Activated CD8-positive, alpha-beta memory T cell treated with anti-CD3 and anti-CD28 coated beads, Interleukin-2, amount 50 U/mL, for 48 hours (primary cell): ENCODE results near the gene TMEM37.

Experiments
- DNase-seq: peaks from one replicate; pipeline ENCODE4 v3.0.0-alpha.2; 2020

Gene TMEM37

DNA sequence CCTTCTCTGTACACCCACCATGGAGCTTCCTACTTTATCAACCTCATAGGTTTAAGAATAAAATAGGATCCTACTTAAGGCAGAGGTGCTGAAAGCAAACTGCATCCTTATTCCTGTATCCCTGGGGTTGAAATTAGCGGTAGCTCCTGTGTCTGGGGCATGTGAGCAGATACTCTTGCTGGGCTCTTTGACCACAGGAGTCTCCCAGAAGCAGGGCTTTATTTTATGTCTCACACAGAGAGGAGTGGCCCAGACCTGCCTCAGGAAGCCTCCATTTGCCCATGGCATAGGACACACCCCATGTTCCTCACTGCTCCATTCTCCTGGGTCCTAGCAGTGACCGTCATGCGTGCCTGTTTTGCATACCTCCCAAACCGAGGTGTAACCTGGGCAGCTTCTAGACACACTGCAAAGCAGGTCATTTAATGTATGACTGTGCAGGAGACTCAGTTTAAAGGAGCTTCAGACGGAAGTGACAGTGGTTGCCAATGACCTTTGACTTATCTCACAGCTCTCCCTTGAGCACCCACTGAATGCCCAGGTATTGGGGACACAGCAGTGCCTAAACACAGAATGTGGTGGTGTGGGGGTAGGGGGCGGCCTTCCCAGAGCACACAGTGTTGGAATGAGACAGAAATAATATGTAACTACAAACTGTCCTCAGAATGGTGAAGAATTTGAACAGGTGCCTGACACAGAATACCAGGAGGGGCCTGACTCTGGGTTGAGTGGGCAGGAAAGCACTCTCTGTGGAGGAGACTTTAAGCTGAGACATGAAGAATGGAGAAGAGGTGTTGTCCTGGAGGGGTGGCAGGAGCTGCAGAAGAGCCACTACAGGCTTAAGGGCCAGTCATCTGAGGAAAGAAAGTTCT is 3.7 kb downstream of the TMEM37 start:
- DNase-seq, result no peak

DNA sequence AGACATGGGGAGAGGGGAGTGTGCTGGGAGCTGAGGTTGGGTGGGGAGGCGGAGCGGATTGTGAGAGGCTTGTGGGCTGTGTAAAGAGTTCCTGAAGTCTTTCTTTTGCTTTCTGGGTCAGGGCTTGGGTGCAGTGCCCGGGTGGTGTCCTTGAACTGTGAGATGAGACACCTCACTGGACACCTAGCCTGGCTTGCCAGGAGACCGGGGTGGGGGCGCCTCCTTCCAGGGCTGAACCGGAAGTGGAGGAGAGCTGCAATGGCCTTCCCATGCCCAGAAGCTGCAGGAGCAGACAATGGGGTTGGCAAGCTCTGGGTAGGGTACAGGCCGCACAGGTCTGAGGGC is 4.3 kb downstream of the TMEM37 start:
- DNase-seq, result no peak

DNA sequence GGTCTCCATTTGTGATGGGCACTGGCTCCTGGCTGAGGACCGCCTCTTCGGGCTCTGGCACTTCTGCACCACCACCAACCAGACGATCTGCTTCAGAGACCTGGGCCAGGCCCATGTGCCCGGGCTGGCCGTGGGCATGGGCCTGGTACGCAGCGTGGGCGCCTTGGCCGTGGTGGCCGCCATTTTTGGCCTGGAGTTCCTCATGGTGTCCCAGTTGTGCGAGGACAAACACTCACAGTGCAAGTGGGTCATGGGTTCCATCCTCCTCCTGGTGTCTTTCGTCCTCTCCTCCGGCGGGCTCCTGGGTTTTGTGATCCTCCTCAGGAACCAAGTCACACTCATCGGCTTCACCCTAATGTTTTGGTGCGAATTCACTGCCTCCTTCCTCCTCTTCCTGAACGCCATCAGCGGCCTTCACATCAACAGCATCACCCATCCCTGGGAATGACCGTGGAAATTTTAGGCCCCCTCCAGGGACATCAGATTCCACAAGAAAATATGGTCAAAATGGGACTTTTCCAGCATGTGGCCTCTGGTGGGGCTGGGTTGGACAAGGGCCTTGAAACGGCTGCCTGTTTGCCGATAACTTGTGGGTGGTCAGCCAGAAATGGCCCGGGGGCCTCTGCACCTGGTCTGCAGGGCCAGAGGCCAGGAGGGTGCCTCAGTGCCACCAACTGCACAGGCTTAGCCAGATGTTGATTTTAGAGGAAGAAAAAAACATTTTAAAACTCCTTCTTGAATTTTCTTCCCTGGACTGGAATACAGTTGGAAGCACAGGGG is 5.5 kb downstream of the TMEM37 start:
- no peak for DNase-seq

- DNase-seq, result no peak
These were observed 6.5 kb downstream of the TMEM37 start for GRCh38 chr2:119438128-119438656.

DNA sequence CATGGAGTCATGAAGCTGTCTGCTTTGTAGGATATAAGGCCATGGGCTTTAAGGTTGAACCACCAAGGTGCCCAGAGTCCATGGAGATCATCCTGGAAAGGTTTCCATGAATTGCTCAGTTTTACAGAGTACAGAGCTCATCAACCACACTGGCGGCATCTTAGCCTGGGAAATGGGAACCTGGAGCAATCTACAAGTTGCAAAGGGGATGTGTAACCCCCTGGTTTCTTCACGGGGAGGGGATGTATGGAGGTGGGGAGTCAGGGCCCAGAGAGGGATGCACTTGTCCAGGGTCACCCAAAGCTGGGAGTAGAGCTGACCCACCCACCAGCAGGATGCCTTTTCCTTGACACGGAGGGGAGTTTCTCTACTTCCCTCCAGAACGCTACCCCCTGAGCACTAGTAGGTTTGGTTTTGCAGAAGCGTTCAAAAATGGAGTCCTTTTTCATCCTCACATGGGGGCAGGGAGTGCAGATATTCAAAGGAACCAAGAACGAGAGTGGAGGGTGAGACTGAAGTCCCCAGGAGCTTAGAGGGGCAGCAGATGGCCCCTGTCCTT is 7.2 kb downstream of the TMEM37 start:
- DNase-seq, result no peak

DNA sequence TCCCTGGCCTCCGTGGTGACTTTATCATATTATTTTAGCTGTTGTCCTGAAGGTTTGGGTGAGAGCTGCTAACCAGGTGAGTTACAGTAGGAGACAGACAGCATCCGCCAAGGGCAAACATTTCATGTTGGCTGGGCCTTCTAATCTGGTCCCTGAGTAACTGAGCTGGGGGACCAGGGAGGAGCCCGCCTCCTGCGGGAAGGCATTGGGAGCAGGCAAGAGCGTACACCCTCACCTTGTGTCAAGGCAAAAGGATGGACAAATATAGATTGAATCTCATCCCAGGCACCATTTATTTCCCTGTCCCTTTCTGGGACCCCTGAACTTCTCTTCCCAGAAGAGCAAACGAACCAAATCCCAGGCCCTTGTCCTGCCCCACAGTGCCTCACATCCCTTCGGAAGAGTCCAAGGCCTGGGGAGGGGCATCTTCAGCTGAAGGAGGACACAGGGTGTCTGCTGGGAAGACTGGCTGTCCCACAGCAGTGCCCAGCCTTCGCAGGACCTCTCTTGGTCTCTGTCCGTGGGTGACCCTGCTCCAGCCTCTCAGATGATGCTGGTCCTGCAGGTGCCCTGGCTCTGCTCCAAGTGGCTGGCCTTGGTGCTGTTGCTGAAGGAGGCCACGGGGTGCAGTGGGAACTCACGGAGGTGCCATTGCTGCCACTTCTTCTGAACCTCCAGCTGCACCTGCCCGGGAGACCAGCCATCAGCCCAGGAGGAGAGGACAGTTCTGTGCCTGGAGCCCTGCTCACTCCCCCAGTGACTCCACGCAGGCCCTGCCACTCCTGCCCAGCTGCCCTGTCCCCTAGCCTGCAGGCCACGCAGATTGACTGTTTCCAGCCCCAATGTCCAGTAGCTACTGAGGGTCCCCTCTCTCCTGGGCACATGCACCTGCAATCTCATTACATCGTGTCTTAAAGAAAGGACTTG is 8.2 kb downstream of the TMEM37 start:
- DNase-seq, result no peak

DNA sequence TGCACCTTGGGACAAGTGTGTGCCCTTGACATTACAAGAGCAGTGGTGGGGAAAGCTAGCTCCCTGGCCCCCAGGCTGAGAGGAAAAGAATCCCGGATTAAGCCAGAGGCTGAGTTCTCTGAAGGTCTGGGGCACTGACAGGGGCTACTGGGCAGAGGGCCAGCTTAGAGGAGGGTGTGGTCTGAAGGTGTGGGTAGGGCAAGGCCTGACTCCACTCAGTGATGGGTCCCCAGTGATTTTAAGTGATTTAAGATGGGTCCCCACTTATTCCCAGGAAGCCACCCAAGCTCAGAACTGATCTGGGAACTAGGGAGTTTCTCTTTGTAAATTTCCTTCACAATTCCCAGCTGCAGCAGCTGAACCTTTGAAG is 8.8 kb downstream of the TMEM37 start:
- DNase-seq, result no peak

DNA sequence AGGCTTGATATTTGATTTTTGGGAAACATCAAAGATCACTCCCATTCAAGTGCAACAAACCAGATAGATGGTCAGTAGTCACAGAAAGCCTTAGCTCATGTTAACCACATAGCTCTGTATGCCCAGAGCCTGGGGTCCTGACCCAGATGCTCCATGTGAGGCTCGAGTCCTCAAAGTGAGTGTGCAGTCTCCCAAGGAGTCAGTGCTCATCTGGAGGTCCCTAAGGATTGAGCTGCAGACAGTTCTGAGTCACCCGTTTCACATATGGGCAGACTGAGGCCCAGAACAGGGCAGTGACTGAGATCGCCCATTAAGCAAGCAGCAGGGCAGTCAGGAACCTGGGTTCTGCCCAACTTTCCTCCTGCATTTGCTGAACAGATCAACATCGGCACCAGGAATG is 9.2 kb downstream of the TMEM37 start:
- no peak for DNase-seq

GRCh38 chr2:119441376-119442225 is 9.9 kb downstream of the TMEM37 start:
- DNase-seq, result no peak

- DNase-seq, result no peak
These were observed 10.6 kb downstream of the TMEM37 start for GRCh38 chr2:119442226-119442619.

DNA sequence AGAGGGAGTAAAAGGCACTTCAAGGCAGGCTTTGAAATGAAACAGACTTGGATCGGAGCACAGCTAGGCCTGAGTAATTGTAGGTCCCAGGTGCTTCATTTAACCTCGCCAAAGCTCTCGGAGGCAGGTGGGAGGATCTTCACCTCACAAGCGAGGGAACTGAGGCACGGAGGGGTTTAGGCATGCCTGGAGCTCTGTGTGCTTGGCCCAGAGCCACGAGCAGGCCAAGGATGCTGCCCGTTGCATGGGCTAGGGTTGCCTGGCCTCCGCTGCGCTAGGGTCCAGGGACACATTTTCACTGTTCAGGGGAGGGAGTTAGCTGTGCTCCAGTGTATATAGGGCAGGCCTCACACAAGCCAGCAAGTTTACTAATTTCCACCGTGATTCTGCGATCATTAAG is 11.2 kb downstream of the TMEM37 start:
- no peak for DNase-seq

DNA sequence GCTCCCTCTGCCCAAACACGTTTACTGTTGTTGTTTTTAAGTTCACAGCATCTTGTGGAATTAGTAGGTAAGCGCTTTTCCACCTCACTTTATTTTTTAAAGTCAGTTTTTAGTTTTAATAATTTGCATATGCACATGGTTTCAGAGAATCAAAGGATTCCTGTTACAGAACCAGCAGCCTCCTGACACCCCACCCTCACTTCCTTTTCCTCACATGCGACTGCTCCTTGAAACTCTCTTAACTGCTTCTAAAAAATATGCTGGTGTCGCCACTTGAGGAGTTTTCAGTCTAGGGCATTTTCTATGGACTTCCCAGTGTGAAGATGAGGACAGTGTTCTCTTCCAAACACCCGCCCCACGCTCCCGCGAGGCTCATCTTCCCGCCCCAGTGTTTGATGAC is 14.4 kb downstream of the TMEM37 start:
- no peak for DNase-seq

DNA sequence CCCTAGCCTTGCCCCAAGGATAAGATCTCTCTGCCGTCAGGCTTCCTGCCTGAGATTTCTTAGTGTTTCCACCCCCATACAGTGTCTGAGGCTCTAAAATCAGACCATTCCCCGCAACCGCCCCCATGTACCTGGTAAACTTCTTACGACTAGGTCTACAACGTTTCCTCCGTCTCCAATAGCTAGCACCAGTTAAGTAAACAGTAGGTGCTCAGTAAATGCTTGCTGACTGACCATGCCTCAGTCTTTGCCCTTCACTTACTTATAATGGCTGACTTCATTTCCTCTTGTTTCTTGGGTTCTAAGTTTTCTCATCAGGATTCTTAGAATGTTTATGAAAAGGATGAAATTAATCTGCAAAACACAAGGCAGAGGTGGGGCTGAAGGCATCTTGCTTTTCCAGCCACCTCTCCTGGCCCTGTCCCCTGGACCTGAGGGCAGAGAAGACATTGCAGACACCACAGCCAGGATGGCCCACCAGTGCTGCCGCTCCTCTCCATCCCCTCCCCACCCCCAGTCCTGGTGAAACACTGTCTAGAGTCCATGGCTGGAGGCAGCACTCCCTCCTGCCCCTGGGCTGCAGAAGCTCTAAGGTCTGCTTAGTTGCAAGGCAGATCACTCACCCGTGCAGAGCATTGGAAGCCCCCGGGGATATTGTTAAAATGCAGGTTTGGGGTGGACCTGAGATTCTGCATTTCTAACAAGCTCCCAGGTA is 16.9 kb downstream of the TMEM37 start:
- no peak for DNase-seq

DNA sequence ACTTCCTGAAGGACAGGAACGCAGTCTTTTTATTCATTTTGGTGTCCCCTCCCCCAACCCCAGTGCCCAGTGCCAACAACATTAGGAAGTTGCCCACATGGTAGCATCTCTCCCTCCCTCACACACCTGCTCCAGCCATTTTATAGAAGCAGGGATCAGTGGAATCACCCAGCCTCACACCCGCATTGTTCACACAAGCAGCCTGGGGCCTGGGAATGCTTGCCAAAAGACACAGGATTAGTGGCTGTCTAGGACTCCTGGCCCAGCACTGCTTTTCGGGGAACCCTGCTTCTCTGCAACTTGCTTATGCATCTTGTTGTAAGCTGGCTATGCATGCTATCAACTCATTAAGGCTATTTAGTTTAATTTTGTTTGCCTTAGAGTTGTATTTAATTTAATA is 17.9 kb downstream of the TMEM37 start:
- no peak for DNase-seq

DNA sequence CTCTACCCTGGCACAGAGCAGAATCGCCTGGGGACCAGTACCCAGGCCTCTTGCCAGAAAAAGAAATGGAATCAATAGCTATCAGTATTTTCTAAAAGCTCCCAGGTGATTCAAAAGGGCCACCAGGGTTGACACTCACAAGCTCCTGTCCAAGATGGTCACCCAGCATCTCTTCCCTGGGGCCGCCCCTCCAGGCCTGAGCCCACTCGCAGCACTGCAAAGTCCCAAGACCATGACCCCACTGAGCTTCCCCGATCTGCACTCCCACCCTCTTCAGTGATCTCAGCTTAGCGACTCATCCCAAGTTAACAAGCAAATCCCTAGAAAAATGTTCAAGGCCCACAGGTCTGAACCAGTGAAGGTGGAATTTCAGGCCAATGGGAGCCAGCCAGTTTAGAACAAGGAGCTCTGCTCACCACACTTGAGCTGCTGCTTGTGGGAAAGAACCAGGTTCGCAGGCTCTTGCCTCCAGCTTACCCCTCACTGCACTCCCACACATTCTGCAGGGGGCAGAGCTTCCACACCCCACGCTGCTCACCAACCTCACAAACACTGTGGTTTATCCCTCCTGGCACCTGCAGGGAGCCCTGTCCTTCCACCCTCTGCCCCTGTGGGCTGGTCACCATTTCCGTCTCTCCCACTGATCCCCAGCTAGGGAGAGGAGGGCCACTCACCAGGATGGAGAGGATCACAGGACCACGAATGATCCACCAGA is 19.8 kb downstream of the TMEM37 start:
- no peak for DNase-seq

GRCh38 chr2:119453972-119454593 is 22.4 kb downstream of the TMEM37 start:
- no peak for DNase-seq

DNA sequence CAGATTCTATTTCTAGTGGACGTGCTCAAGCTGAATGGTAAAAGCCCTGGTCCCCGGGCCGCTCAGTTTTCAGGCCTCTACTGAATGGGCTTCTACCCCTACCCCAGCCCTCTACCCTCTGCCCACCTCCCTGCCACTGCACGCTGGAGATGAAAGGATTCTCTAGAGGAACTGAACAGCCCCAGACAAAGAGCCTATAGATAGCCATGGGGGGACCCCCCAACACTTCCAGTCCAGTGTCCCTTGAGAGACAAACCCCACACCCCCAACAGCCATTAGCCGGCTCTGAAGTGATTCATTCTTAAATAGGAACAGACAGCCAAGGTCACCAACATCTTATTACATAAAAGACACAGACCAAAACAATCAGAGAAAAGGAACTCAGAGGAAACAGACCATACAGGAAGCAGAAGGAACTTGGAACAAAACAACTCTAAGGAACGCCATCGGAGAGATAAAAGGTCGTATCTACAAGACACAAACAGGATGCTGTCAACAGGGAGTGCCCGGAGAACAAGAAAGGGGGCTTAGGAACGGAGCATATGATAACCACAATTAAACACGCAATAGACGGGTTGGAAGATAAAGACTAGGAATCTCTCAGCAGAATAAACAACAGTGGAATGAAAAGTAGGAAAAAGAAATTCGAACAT is 23.5 kb downstream of the TMEM37 start:
- DNase-seq, result no peak

DNA sequence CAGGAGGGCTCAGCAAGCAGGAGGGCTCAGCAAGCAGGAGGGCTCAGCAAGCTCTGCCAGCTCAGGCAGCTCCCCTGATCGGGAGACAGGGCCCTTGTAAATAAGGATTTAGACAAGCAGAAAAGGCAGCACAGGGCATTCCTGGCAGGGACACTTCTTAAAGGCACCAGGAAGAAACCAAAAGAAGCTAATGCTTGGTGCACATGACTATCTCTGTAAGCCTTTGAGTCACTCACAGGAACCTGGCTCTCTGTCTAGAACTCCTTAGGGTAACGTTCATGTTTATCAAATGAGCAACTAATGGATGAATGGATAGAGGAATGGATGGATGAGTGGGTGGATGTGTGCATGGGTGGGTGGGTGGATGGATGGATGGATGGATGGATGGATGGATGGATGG is 28.4 kb downstream of the TMEM37 start:
- DNase-seq, result no peak

DNA sequence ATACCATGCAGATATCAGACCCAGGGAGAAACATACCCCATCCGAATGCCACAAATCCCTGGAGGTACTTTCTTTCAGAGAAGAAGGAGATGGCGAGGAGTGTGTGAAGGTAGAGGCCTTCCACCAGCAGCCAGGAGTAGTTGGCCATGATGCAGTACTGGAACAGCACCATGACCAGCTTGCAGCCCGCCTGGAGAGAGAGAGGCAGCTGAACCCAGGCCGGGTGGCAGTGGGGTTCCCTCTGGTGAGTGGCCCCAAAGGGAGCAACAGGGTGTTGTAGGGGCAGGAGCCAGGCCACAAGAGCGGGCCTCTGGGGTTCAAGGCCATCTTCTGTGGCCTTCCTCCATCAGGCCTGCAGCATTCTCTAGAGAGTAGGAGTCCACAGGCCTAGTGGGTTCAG is 30.2 kb downstream of the TMEM37 start:
- DNase-seq, result no peak
